Pancreas (tissue), 10 donors: ENCODE measurements around the gene CYTH4. TPM values are rescaled to one million over a fixed set of nuclear protein-coding genes. Genes with fewer than 3 reads are reported as not detected.

Source experiments
- ATAC-seq, 4 donors: fragments of 200-7000 bp; cut with Tn5 transposase; one replicate each; pipeline versions ENCODE4 v1.8.0 to v1.9.1; 2020; ENCODE audit warnings: mild to moderate bottlenecking in 4 of 4, moderate library complexity in 4 of 4
- DNase-seq, 6 donors: peaks; one replicate each; pipeline ENCODE4 v3.0.0-alpha.2; 2020
- FAIRE-seq: peaks from 2 replicates; lab custom pipeline; 2012; peaks lifted over from hg19 to GRCh38; lab: Jason Lieb, UNC
- H3K27ac ChIP-seq, 4 donors: fragments of 200-600 bp; sonication (generic); 1 replicate in 3 of 4; 2 replicates in 1 of 4; pipeline versions ENCODE4 v1.5.0 to v1.8.0; 2020
- H3K27me3 ChIP-seq, 4 donors: fragments of 200-600 bp; one replicate each; pipeline ENCODE4 v1.8.0; 2021
- H3K36me3 ChIP-seq, 3 donors: fragments of 200-600 bp; sonication (generic) in 1 of 3; one replicate each; pipeline versions ENCODE4 v1.5.0 to v1.8.0; 2020 to 2021
- H3K4me1 ChIP-seq, 3 donors: fragments of 200-600 bp; one replicate each; pipeline ENCODE4 v1.8.0; 2021
- H3K4me3 ChIP-seq, 4 donors: fragments of 200-600 bp; sonication (generic) in 2 of 4; one replicate each; pipeline versions ENCODE4 v1.5.0 to v1.8.0; 2020 to 2021
- H3K9me3 ChIP-seq, 4 donors: fragments of 200-600 bp; one replicate each; pipeline ENCODE4 v1.8.0; 2021
- WGBS, 2 donors: extraction: QIAGEN DNeasy Blood & Tissue Kit; methylation state at CpG; one replicate each; pipeline ENCODE4 v1.1.7; 2013; 5-methylcytosine and 5-hydroxymethylcytosine counted together
- intact Hi-C, 3 donors: fragments of 100-400 bp; cut with DNase I; formaldehyde crosslinking; loops; one replicate each; pipeline versions ENCODE4 v1.11.1 to v1.14.2; 2022
- polyA plus RNA-seq, 2 donors: library from polyadenylated mRNA; stranded (reverse); fragments of 200-250 nt; gene quantifications; one replicate each; pipeline ENCODE4 v1.2.3, GENCODE V29; 2013
- total RNA-seq, 6 donors: library from RNA; stranded (reverse); fragmentation: NEBNext Ultra II Directional in 4 of 6; extraction: Animal tissue kit (Norgen Biotek cat#: 25700) in 4 of 6; gene quantifications; one replicate each; pipeline versions ENCODE4 v1.2.1 to v1.2.4, GENCODE V29; 2021 to 2023
- TF ChIP-seq, protein P1 (sequence below), 4 donors: fragments of 200-600 bp; sonication (generic) in 3 of 4; IDR thresholded peaks; one replicate each; pipeline versions ENCODE4 v1.5.0 to v1.8.0; 2021; ENCODE audit warnings: antibody characterized with exemption in 4 of 4
- donor health status: healthy with polysubstance abuse.
- donor health status: DM: no; HTN: no; CAD: no; lungs with moderate emphysema.
- donor health status: DM: no; HTN: no; CAD: no.
- donor health status: control.
- donor health status: control.
- donor health status: Bipolar disorder and iron deficiency.
- donor health status: DM: yes; HTN: yes; CAD: no.
- donor health status: DM: no; HTN: no; CAD: no.
- donor health status: DM: no; HTN: no; CAD: no.
- donor health status: DM: yes; HTN: yes; CAD: no.

The CYTH4 gene
- total and polyA plus RNA-seq, 8 donors = 0.79 to 12.0 (median 2.8) TPM

DNA sequence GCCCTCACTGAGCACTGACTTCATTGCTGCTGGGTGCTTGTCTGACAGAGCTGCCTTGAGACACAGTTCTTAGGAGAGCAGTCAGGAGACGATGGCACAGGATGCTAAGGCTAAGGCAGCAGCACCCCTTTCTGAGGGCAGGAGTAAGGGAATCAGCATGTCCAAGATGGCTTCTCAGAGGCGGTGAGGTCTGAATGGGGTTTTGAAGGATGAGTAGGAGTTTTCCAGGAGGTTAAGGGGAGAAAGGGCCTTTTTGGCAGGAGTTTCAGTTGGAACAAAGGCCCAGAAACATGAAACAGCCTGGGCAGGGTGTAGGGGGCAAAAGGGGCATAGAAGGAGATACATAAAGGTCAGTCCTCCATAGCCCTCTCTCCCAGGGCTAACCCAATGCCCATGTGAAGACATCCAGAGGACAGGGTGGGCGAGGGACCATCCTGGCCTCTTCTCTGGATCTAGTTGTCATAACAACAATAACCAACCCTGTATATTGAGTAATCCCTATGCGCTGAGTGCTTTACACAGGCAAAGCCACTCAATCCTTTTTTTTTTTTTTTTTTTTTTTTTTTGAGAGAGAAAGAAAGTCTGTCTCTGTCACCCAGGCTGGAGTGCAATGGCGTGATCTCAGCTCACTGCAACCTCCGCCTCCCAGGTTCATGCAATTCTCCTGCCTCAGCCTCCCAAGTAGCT is 19.0 kb downstream of the CYTH4 start:
- WGBS, 2 donors = 87 to 89% methylated on average over 6 of the region's 6 CpGs
- no peaks in the 10 kb centered on the region for H3K27me3 ChIP-seq
- no peak overlapping the region for H3K4me3 ChIP-seq
- no peak for DNase-seq
- no peaks in the 10 kb centered on the region for H3K9me3 ChIP-seq
- no peaks in the 10 kb centered on the region for H3K4me1 ChIP-seq
- intact Hi-C loops = no loop called here
- no peak for ATAC-seq
- no peak for FAIRE-seq
- TF ChIP-seq, protein P1, sequence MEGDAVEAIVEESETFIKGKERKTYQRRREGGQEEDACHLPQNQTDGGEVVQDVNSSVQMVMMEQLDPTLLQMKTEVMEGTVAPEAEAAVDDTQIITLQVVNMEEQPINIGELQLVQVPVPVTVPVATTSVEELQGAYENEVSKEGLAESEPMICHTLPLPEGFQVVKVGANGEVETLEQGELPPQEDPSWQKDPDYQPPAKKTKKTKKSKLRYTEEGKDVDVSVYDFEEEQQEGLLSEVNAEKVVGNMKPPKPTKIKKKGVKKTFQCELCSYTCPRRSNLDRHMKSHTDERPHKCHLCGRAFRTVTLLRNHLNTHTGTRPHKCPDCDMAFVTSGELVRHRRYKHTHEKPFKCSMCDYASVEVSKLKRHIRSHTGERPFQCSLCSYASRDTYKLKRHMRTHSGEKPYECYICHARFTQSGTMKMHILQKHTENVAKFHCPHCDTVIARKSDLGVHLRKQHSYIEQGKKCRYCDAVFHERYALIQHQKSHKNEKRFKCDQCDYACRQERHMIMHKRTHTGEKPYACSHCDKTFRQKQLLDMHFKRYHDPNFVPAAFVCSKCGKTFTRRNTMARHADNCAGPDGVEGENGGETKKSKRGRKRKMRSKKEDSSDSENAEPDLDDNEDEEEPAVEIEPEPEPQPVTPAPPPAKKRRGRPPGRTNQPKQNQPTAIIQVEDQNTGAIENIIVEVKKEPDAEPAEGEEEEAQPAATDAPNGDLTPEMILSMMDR (IDR thresholded peaks at IDR 0.05) = no peak
- no peaks in the 10 kb centered on the region for H3K36me3 ChIP-seq
- H3K27ac ChIP-seq = no peak overlapping the region

DNA sequence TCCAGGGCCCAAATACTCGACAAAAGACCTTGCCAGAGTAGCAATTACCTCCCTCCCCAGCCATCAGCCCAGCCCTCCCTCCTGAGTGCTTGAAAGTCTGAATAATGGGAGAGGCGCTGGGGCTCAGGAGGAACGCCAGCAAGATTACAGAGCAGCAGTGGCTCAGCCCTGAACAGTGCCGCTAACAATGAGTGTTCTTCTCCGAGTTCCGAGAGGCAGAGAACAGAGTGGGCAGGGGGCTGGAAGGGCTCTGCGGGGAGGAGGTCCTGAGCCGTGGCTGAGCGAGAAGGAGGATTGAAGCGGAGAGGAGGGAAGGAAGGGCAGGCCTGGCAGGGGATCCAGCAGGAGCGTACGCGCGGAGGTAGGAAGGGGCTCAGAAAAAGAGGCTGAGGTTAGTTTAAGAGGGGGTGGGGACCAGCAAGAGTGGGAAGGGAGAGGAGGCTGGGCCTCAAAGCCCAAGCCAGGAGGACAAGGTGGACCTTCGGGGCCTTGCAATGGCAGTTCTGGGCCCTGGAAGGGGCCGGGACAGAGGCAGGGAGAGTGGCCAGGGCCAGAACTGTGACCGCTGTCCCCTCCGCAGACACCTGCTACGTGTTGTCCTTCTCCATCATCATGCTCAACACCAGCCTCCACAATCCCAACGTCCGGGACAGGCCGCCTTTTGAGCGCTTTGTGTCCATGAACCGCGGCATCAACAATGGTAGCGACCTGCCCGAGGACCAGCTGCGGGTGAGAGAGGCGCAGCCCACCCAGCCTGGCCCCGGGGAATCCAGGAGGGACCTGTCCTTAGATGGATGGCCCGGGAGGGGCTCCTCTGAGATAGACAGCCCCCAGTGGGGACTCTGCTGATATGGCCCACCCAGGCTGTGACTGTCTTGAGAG is 20.6 kb downstream of the CYTH4 start:
- no peak overlapping the region for H3K4me3 ChIP-seq
- ATAC-seq (no peak), FAIRE-seq (no peak), DNase-seq (no peak)
- TF ChIP-seq, protein P1 (IDR thresholded peaks at IDR 0.05) = no peak
- peaks cover 0 to 7% (median 0%) of the 10 kb centered on the region in 3 donors for H3K4me1 ChIP-seq
- WGBS, 2 donors = 78 to 80% methylated on average over 31 of the region's 31 CpGs
- no peak overlapping the region for H3K27ac ChIP-seq
- intact Hi-C loops = no loop called here
- H3K36me3 ChIP-seq = no peaks in the 10 kb centered on the region
- no peaks in the 10 kb centered on the region for H3K27me3 ChIP-seq
- no peaks in the 10 kb centered on the region for H3K9me3 ChIP-seq

DNA sequence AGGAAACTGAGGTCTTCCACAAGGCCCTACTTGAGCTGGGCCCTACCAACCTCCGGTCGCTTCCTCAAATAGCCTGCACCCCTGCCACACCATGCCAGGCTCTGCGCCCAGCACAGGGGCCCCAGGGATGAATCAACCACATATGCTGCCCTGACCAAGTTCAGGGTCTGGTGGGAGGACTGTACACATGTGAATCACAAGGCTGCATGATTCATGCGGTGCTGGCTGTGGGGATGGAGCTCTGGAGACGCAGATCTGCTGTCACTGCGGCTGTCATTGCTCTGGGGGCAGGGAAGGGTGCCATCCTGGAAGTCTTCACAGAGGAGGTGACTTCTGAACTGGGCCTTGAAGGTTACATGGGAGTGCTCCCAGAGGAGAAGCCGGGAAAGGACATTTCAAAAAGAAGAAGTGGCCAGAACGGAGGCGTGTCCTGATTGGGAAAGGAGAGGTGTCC is 21.5 kb downstream of the CYTH4 start:
- intact Hi-C loops = no loop called here
- Histone ChIP-seq H3K9me3 (no peaks in the 10 kb centered on the region), H3K4me3 (no peak overlapping the region), H3K36me3 (no peaks in the 10 kb centered on the region), H3K27ac (no peak overlapping the region), H3K27me3 (no peaks in the 10 kb centered on the region), H3K4me1 (peaks cover 0 to 7% (median 0%) of the 10 kb centered on the region in 3 donors)
- no peak for DNase-seq
- 80 to 83% methylated on average over 9 of the region's 9 CpGs for WGBS, 2 donors
- peak in 2 of 4 donors; percentile 25 to 40 for ATAC-seq
- TF ChIP-seq, protein P1 (IDR thresholded peaks at IDR 0.05) = no peak
- FAIRE-seq = no peak

DNA sequence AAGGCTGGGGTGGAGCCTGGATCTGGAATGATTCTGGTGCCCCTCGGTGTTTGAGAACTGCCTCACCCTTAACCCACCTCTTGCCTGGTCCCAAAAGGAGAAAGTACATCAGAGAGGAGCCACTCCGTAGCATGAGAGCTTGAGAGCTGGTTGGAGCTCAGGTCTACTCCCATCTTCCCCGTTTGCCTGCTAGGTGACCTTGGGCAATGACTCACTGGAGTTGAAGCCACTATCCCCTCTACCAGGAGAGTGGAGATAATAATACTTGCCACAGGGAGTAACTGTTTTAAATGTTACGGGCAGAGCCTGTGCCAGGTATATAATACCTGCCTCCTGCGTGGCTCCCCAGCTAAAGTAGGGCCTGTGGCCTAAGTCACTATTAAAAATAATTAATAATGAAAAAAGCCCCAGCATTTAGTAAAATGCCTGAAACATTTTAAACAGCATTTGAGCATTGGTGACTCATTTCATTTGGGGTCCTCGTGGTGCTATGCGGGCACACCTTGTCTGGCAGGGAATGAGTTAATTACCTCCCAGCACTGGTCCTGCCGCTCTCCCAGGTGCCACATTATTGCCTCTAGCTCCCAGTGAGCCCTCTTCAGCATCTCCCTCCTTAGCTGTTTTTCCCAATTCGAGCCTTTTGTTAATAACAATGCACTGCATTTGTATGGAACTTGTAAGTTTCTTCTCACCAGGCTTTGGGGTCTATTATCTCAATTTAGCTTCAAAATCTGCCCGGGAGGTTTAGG is 22.5 kb downstream of the CYTH4 start:
- ATAC-seq = no peak
- Histone ChIP-seq H3K27ac (no peak overlapping the region), H3K36me3 (no peaks in the 10 kb centered on the region), H3K27me3 (no peaks in the 10 kb centered on the region), H3K4me1 (peaks cover 0 to 7% (median 0%) of the 10 kb centered on the region in 3 donors), H3K4me3 (no peak overlapping the region), H3K9me3 (no peaks in the 10 kb centered on the region)
- 59% methylated on average over 10 of the region's 10 CpGs for WGBS, 2 donors
- no peak for DNase-seq
- no peak for FAIRE-seq
- intact Hi-C loops = no loop called here
- TF ChIP-seq, protein P1 (IDR thresholded peaks at IDR 0.05) = no peak
